Psoas muscle (tissue), 8 donors: Measurements from ENCODE around the gene DLGAP1. TPM values are rescaled to one million over a fixed set of nuclear protein-coding genes. Genes with fewer than 3 reads are reported as not detected.

ENCODE experiments used
- ATAC-seq, 4 donors: fragments of 200-7000 bp; cut with Tn5 transposase; one replicate each; pipeline ENCODE4 v1.9.1; 2020; ENCODE audit warnings: moderate library complexity in 3 of 4, mild to moderate bottlenecking in 2 of 4
- DNase-seq, 2 donors: peaks; one replicate each; pipeline ENCODE4 v3.0.0-alpha.2; 2020
- H3K27ac ChIP-seq: fragments of 200-600 bp; one replicate; pipeline ENCODE4 v1.8.0; 2022
- H3K27me3 ChIP-seq, 3 donors: fragments of 200-600 bp in 1 of 3; one replicate each; pipeline versions ENCODE4 v1.6.1 to v1.8.0; 2013 to 2022; ENCODE audit warnings: low read length in 2 of 3, mild to moderate bottlenecking in 2 of 3, moderate library complexity in 1 of 3; ENCODE audit not compliant: insufficient read depth in 3 of 3
- H3K36me3 ChIP-seq, 2 donors: fragments of 200-600 bp in 1 of 2; one replicate each; pipeline versions ENCODE4 v1.6.1 to v1.8.0; 2013 to 2022; ENCODE audit warnings: low read depth in 1 of 2, mild to moderate bottlenecking in 1 of 2, moderate library complexity in 1 of 2; ENCODE audit not compliant: insufficient read depth in 1 of 2
- H3K4me1 ChIP-seq: fragments of 200-600 bp; one replicate; pipeline ENCODE4 v1.8.0; 2022
- H3K4me3 ChIP-seq: fragments of 200-600 bp; one replicate; pipeline ENCODE4 v1.8.0; 2022; ENCODE audit warnings: mild to moderate bottlenecking
- H3K9me3 ChIP-seq: fragments of 200-600 bp; one replicate; pipeline ENCODE4 v1.8.0; 2022
- CTCF ChIP-seq: fragments of 200-600 bp; IDR thresholded peaks from one replicate; pipeline ENCODE4 v1.8.0; 2022; ENCODE audit warnings: antibody characterized with exemption
- WGBS, 3 donors: extraction: QIAGEN DNeasy Blood & Tissue Kit; methylation state at CpG; one replicate each; pipeline versions ENCODE4 v1.1.6 to v1.1.7; 2013; 5-methylcytosine and 5-hydroxymethylcytosine counted together
- intact Hi-C, 2 donors: fragments of 100-400 bp; cut with DNase I; formaldehyde crosslinking; loops; one replicate each; pipeline versions ENCODE4 v1.11.0 to v1.14.2; 2022
- polyA plus RNA-seq, 3 donors: library from polyadenylated mRNA; stranded (reverse); fragments of 200-250 nt; gene quantifications; one replicate each; pipeline ENCODE4 v1.2.3, GENCODE V29; 2013
- total RNA-seq, 4 donors: library from RNA; stranded (reverse); fragmentation: NEBNext Ultra II Directional in 2 of 4; extraction: Animal tissue kit (Norgen Biotek cat#: 25700) in 2 of 4; gene quantifications; one replicate each; pipeline versions ENCODE4 v1.2.1 to v1.2.4, GENCODE V29; 2021 to 2023
- donor health status: healthy with polysubstance abuse.
- donor health status: DM: no; HTN: no; CAD: no; lungs with moderate emphysema.
- donor health status: Bipolar disorder and iron deficiency.
- donor health status: healthy.
- donor health status: DM: yes; HTN: yes; CAD: no.
- donor health status: DM: no; HTN: no; CAD: no.
- donor health status: DM: no; HTN: no; CAD: no.
- donor health status: DM: yes; HTN: yes; CAD: no.

DLGAP1 gene
- total and polyA plus RNA-seq, 7 donors: 0.09 to 0.26 (median 0.16) TPM; not detected in 1

GRCh38 chr18:3502650-3503049 lies 952.5 kb downstream of the DLGAP1 start:
- WGBS, 3 donors: 66 to 82% (median 70%) methylated on average over 4 of the region's 4 CpGs
- Histone ChIP-seq H3K4me1 (peaks cover 5% of the 10 kb centered on the region), H3K4me3 (no peak overlapping the region), H3K27ac (no peak overlapping the region), H3K36me3 (no peaks in the 10 kb centered on the region), H3K9me3 (no peaks in the 10 kb centered on the region), H3K27me3 (peaks cover 0 to 25% (median 5%) of the 10 kb centered on the region in 3 donors)
- intact Hi-C loops: no loop called here
- DNase-seq: no peak
- TF ChIP-seq CTCF: no peak
- no peak for ATAC-seq

GRCh38 chr18:3500016-3500415 lies 955.1 kb downstream of the DLGAP1 start:
- 79 to 80% (median 80%) methylated on average over 5 of the region's 5 CpGs for WGBS, 3 donors
- peaks cover 5% of the 10 kb centered on the region for H3K4me1 ChIP-seq
- no peaks in the 10 kb centered on the region for H3K9me3 ChIP-seq
- no peaks in the 10 kb centered on the region for H3K36me3 ChIP-seq
- H3K4me3 ChIP-seq: no peak overlapping the region
- DNase-seq (no peak), ATAC-seq (no peak)
- intact Hi-C loops: no loop called here
- peaks cover 0 to 25% (median 5%) of the 10 kb centered on the region in 3 donors for H3K27me3 ChIP-seq
- no peak for TF ChIP-seq CTCF
- no peak overlapping the region for H3K27ac ChIP-seq

- no peak for TF ChIP-seq CTCF
- Histone ChIP-seq H3K4me3 (peak overlapping the region; percentile 63), H3K36me3 (no peaks in the 10 kb centered on the region), H3K9me3 (no peaks in the 10 kb centered on the region), H3K27ac (no peak overlapping the region), H3K4me1 (peaks cover 5% of the 10 kb centered on the region), H3K27me3 (peaks cover 0 to 25% (median 5%) of the 10 kb centered on the region in 3 donors)
- DNase-seq (no peak), ATAC-seq (no peak)
- WGBS, 3 donors: 50 to 54% (median 50%) methylated on average over 10 of the region's 10 CpGs
- intact Hi-C loops: no loop called here
Observed at GRCh38 chr18:3499501-3499900, 955.6 kb downstream of the DLGAP1 start.

GRCh38 chr18:3498698-3499471 lies 956.2 kb downstream of the DLGAP1 start:
- peak in 1 of 2 donors; percentile 39 for DNase-seq
- peak in 3 of 4 donors; percentile 29 to 38 (median 37) for ATAC-seq
- H3K9me3 ChIP-seq: no peaks in the 10 kb centered on the region
- H3K27me3 ChIP-seq: peaks cover 0 to 25% (median 5%) of the 10 kb centered on the region in 3 donors
- H3K4me1 ChIP-seq: peaks cover 5% of the 10 kb centered on the region
- H3K27ac ChIP-seq: no peak overlapping the region
- intact Hi-C loops: no loop called here
- no peaks in the 10 kb centered on the region for H3K36me3 ChIP-seq
- TF ChIP-seq CTCF: no peak
- 14 to 21% (median 15%) methylated on average over 39 to 58 of the region's 58 CpGs for WGBS, 3 donors
- peak overlapping the region; percentile 63 for H3K4me3 ChIP-seq
